Gastrocnemius medialis (tissue), 4 donors: Measurements from ENCODE around the gene TRAF7.
A peak's percentile ranks its signal among the peaks of the same experiment; 100 is the strongest.

Source experiments
- POLR2A ChIP-seq, 2 donors: fragments of 450-650 bp; IDR thresholded peaks; one replicate each; pipeline ENCODE4 v1.6.1; 2017; ENCODE audit warnings: antibody characterized with exemption in 2 of 2, mild to moderate bottlenecking in 2 of 2, moderate library complexity in 2 of 2
- TF ChIP-seq, protein P1 (sequence below), 5 experiments: fragments of 450-650 bp in 3 of 5; fragments of 200-600 bp in 2 of 5; sonication (generic) in 2 of 5; IDR thresholded peaks in 4 of 5; conservative IDR thresholded peaks in 1 of 5; 1 replicate in 4 of 5; 2 replicates in 1 of 5; pipeline ENCODE4 v1.5.1; 2016 to 2019; ENCODE audit warnings: antibody characterized with exemption in 5 of 5, mild to moderate bottlenecking in 3 of 5, moderate library complexity in 3 of 5

DNA sequence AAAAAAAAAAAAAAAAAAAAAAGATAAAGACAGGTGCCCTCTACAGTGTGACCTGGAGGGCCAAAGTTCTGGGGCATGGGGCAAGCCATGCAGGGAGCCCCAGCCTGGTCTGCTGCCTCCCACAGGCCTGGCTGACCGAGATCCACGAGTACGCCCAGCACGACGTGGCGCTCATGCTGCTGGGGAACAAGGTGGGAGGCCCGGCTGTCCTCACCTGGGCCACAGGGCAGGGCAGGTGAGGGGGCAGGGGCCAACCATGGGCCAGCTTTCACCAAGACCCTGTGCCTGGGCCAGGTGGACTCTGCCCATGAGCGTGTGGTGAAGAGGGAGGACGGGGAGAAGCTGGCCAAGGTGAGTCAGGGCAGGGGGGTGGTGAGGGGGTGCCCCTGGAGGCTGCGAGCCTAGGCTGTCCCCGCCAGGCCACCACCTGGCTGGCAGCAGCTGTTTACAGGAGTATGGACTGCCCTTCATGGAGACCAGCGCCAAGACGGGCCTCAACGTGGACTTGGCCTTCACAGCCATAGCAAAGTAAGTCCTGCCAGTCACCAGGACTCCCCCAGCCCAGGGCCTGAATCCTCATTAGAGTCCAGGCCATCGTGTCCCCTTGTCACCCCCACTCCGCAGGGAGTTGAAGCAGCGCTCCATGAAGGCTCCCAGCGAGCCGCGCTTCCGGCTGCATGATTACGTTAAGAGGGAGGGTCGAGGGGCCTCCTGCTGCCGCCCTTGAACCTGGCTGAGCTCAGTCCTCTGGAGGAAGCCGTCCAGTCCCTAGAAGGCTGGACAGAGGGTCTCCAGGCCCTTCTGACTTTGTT is 2.7 kb upstream of the TRAF7 start:
- TF ChIP-seq, protein P1, sequence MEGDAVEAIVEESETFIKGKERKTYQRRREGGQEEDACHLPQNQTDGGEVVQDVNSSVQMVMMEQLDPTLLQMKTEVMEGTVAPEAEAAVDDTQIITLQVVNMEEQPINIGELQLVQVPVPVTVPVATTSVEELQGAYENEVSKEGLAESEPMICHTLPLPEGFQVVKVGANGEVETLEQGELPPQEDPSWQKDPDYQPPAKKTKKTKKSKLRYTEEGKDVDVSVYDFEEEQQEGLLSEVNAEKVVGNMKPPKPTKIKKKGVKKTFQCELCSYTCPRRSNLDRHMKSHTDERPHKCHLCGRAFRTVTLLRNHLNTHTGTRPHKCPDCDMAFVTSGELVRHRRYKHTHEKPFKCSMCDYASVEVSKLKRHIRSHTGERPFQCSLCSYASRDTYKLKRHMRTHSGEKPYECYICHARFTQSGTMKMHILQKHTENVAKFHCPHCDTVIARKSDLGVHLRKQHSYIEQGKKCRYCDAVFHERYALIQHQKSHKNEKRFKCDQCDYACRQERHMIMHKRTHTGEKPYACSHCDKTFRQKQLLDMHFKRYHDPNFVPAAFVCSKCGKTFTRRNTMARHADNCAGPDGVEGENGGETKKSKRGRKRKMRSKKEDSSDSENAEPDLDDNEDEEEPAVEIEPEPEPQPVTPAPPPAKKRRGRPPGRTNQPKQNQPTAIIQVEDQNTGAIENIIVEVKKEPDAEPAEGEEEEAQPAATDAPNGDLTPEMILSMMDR (IDR thresholded peaks at IDR 0.05 in 4 of 5, conservative IDR thresholded peaks at IDR 0.05 in 1 of 5): no peak
- TF ChIP-seq POLR2A (IDR thresholded peaks at IDR 0.05): peak in 1 of 2 donors; percentile 2
